CD14-positive monocyte (primary cell): ENCODE results near the gene SAP30BP. TPM values are rescaled to one million over a fixed set of nuclear protein-coding genes. Genes with fewer than 3 reads are reported as not detected.

ENCODE experiments used
- DNase-seq, 3 donors: peaks; one replicate each; pipeline ENCODE4 v3.0.0-alpha.2; 2011 to 2022
- H2AFZ ChIP-seq: 2 replicates; pipeline ENCODE4 v1.6.0; 2012; ENCODE audit warnings: mild to moderate bottlenecking, low read depth, low read length, inconsistent platforms; ENCODE audit not compliant: insufficient read depth, poor library complexity, severe bottlenecking
- H3K27ac ChIP-seq, 2 donors: 1 replicate in 1 of 2; 2 replicates in 1 of 2; pipeline ENCODE4 v1.5.1; 2012 to 2013; ENCODE audit warnings: low read length in 2 of 2, control low read depth in 1 of 2, inconsistent platforms in 1 of 2, low read depth in 1 of 2, mild to moderate bottlenecking in 1 of 2
- H3K27me3 ChIP-seq, 2 donors: one replicate each; pipeline versions ENCODE4 v1.6.0 to v1.6.1; 2011 to 2013; ENCODE audit warnings: low read length in 2 of 2; ENCODE audit not compliant: control insufficient read depth in 2 of 2, insufficient read depth in 2 of 2
- H3K36me3 ChIP-seq, 2 donors: replicated peaks in 1 of 2; 1 replicate in 1 of 2; 2 replicates in 1 of 2; pipeline versions ENCODE4 v1.5.1 to v1.6.1; 2012 to 2013; ENCODE audit warnings: low read length in 2 of 2, control low read depth in 1 of 2, inconsistent platforms in 1 of 2, mild to moderate bottlenecking in 1 of 2; ENCODE audit not compliant: insufficient read depth in 2 of 2, control insufficient read depth in 1 of 2
- H3K4me1 ChIP-seq, 2 donors: 1 replicate in 1 of 2; 2 replicates in 1 of 2; pipeline versions ENCODE4 v1.5.1 to v1.6.1; 2012 to 2013; ENCODE audit warnings: low read length in 2 of 2, control low read depth in 1 of 2, inconsistent platforms in 1 of 2, mild to moderate bottlenecking in 1 of 2, moderate library complexity in 1 of 2; ENCODE audit not compliant: insufficient read depth in 2 of 2, control insufficient read depth in 1 of 2
- H3K4me2 ChIP-seq: replicated peaks from 2 replicates; pipeline ENCODE3; 2012; ENCODE audit warnings: low read length, moderate library complexity, mild to moderate bottlenecking; ENCODE audit not compliant: poor library complexity, severe bottlenecking; ENCODE audit errors: extremely low read depth
- H3K4me3 ChIP-seq, 3 experiments: fragments of 200-600 bp in 1 of 3; sonication (generic) in 1 of 3; replicated peaks in 1 of 3; 1 replicate in 2 of 3; 2 replicates in 1 of 3; pipeline ENCODE4 v1.5.1; 2011 to 2013; ENCODE audit warnings: low read length in 3 of 3, mild to moderate bottlenecking in 3 of 3, control low read depth in 2 of 3, low read depth in 2 of 3, inconsistent platforms in 1 of 3, moderate library complexity in 1 of 3
- H3K79me2 ChIP-seq: 2 replicates; pipeline ENCODE4 v1.6.0; 2012; ENCODE audit warnings: mild to moderate bottlenecking, control low read depth, inconsistent platforms, low read length, moderate library complexity; ENCODE audit not compliant: insufficient read depth
- H3K9ac ChIP-seq: 2 replicates; pipeline ENCODE4 v1.6.0; 2017; ENCODE audit warnings: low read length, mild to moderate bottlenecking; ENCODE audit not compliant: insufficient read depth, poor library complexity, severe bottlenecking
- H3K9me3 ChIP-seq, 2 donors: replicated peaks in 1 of 2; 1 replicate in 1 of 2; 2 replicates in 1 of 2; pipeline versions ENCODE4 v1.5.1 to v1.6.1; 2012 to 2013; ENCODE audit warnings: low read length in 2 of 2, control low read depth in 1 of 2; ENCODE audit not compliant: control insufficient read depth in 1 of 2, insufficient read depth in 1 of 2
- H4K20me1 ChIP-seq: 2 replicates; pipeline ENCODE4 v1.6.0; 2012; ENCODE audit warnings: mild to moderate bottlenecking, low read length, control low read depth, moderate library complexity; ENCODE audit not compliant: insufficient read depth
- H3K27ac Mint-ChIP-seq, 7 donors: one replicate each; pipeline ENCODE4 v1.8.0; 2020; ENCODE audit warnings: mild to moderate bottlenecking in 7 of 7, mixed read lengths in 7 of 7, moderate library complexity in 6 of 7, inconsistent platforms in 2 of 7
- H3K27me3 Mint-ChIP-seq, 3 donors: one replicate each; pipeline ENCODE4 v1.8.0; 2021 to 2022; ENCODE audit warnings: low read depth in 3 of 3, mild to moderate bottlenecking in 3 of 3, mixed read lengths in 3 of 3, moderate library complexity in 3 of 3, inconsistent platforms in 1 of 3
- H3K36me3 Mint-ChIP-seq, 2 donors: one replicate each; pipeline ENCODE4 v1.8.0; 2020; ENCODE audit warnings: mixed read lengths in 2 of 2, inconsistent platforms in 1 of 2, mild to moderate bottlenecking in 1 of 2
- H3K4me1 Mint-ChIP-seq: one replicate; pipeline ENCODE4 v1.8.0; 2020; ENCODE audit warnings: mild to moderate bottlenecking, mixed read lengths
- H3K4me3 Mint-ChIP-seq, 2 donors: one replicate each; pipeline ENCODE4 v1.8.0; 2020; ENCODE audit warnings: mild to moderate bottlenecking in 2 of 2, mixed read lengths in 2 of 2, moderate library complexity in 1 of 2
- H3K9me3 Mint-ChIP-seq, 7 donors: one replicate each; pipeline ENCODE4 v1.8.0; 2020 to 2022; ENCODE audit warnings: mixed read lengths in 7 of 7, mild to moderate bottlenecking in 6 of 7, moderate library complexity in 6 of 7, inconsistent platforms in 2 of 7
- WGBS: methylation state at CpG from one replicate; pipeline ENCODE4 v1.1.5; 2013; ENCODE audit warnings: missing lambda C conversion rate; ENCODE audit not compliant: insufficient coverage; 5-methylcytosine and 5-hydroxymethylcytosine counted together
- intact Hi-C, 2 donors: fragments of 100-400 bp; cut with micrococcal nuclease; formaldehyde crosslinking; loops; one replicate each; pipeline versions ENCODE4 v1.15.0 to v1.15.1; 2023
- polyA plus RNA-seq, 3 donors: library from polyadenylated mRNA; depleted of rRNA in 1 of 3; unstranded in 2 of 3; stranded (reverse) in 1 of 3; fragments of 300-500 nt in 2 of 3; fragments of >200 nt in 1 of 3; fragmentation: Illumina TruSeq in 2 of 3; gene quantifications; 1 replicate in 2 of 3; 2 replicates in 1 of 3; pipeline ENCODE4 v1.2.3, GENCODE V29; 2012 to 2021
- TF ChIP-seq, protein P1 (sequence below): fragments of 200-600 bp; IDR thresholded peaks from one replicate; pipeline ENCODE4 v1.8.0; 2022; ENCODE audit warnings: antibody characterized with exemption, mild to moderate bottlenecking

SAP30BP gene
- polyA plus RNA-seq, 3 donors, result 43.8 to 130 (median 61.6) TPM

DNA sequence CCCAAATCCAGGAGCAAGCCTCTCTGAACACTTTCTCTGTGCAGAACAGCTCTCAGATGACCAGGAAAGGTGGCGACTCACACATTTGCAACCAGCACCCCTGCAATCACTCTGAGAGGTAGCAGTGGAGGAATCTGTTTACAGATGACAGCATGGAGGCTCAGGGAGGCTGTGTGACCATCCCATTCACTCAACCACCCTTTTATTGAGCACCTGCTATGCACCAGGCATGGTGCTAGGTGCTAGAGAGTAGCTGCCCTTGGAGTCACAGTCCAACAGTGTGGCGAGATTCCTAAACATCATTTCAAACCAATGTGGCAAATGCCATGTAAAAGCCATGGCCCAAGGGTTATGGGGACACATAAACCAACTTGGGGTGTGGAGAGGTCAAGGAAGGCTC is 52.6 kb downstream of the SAP30BP start:
- intact Hi-C loops, result no loop called here
- peaks cover 37 to 59% (median 40%) of the 10 kb centered on the region in 3 donors for H3K27me3 Mint-ChIP-seq
- Histone ChIP-seq H3K36me3 (no peaks in the 10 kb centered on the region), H3K9ac (no peak overlapping the region), H3K4me2 (no peak overlapping the region), H3K27me3 (peaks cover 17 to 36% of the 10 kb centered on the region in 2 donors), H3K4me3 (no peak overlapping the region), H3K27ac (no peak overlapping the region), H3K4me1 (peaks cover 7 to 14% of the 10 kb centered on the region in 2 donors), H3K9me3 (no peaks in the 10 kb centered on the region), H4K20me1 (no peaks in the 10 kb centered on the region), H2AFZ (no peak overlapping the region), H3K79me2 (no peaks in the 10 kb centered on the region)
- peaks cover 9% of the 10 kb centered on the region for H3K4me1 Mint-ChIP-seq
- H3K4me3 Mint-ChIP-seq, result peak overlapping the region in 1 of 2 donors; percentile 88
- WGBS, result no CpG with 5 or more reads among the region's 2 CpGs
- H3K27ac Mint-ChIP-seq, result no peak overlapping the region
- peaks cover 3 to 5% of the 10 kb centered on the region in 2 donors for H3K36me3 Mint-ChIP-seq
- TF ChIP-seq, protein P1, sequence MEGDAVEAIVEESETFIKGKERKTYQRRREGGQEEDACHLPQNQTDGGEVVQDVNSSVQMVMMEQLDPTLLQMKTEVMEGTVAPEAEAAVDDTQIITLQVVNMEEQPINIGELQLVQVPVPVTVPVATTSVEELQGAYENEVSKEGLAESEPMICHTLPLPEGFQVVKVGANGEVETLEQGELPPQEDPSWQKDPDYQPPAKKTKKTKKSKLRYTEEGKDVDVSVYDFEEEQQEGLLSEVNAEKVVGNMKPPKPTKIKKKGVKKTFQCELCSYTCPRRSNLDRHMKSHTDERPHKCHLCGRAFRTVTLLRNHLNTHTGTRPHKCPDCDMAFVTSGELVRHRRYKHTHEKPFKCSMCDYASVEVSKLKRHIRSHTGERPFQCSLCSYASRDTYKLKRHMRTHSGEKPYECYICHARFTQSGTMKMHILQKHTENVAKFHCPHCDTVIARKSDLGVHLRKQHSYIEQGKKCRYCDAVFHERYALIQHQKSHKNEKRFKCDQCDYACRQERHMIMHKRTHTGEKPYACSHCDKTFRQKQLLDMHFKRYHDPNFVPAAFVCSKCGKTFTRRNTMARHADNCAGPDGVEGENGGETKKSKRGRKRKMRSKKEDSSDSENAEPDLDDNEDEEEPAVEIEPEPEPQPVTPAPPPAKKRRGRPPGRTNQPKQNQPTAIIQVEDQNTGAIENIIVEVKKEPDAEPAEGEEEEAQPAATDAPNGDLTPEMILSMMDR, result no peak
- peaks cover 0 to 8% (median 3%) of the 10 kb centered on the region in 7 donors for H3K9me3 Mint-ChIP-seq
- DNase-seq, result no peak

DNA sequence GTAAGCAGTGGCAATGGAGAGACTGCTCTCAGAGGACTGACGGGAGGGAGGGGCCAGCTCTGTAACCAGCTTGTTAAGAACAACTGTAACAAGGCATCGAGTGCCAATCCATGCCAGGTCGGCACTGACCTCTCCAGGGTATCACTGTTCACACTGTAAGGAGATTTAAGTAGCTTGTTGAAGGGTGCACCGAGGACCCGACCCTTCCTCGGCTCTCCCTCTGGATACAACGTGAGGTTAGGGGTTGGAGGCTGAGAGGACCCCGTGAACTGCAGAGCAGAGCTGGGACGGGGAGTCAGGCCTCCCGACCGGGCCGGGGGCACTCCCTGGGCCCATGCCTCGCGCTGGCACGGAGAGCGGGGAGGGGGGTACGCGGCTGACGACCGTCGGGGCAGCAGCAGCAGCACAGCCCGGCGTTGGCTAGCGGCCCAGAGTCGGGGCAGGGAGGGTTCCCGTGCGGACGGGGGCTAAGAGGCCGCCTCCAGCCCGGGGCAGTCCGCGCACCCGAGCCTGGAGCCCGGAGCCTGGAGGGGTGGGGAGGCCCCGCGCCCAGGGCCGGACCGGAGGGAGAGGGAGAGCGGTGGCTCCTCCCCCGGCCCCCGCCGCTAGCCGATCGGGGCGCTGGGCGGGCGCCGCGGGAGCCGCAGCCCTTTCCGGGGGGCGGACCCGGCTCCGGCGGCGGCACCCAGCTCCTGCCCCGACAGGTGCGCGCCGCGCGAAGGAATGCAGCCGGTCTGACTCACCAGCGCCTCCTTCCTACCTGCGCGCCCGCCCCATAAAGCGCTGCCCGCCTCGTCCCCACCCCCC is 53.7 kb downstream of the SAP30BP start, which contains the start of gene ITGB4:
Gene ITGB4, plus strand, starts transcription at position 804 of the 807 bp plus-strand sequence. CDS start 3,245 bp downstream, outside the sequence.
- H3K4me1 Mint-ChIP-seq, result peaks cover 9% of the 10 kb centered on the region
- H3K36me3 Mint-ChIP-seq, result peaks cover 3 to 5% of the 10 kb centered on the region in 2 donors
- no peak for DNase-seq
- H3K36me3 ChIP-seq, result no peaks in the 10 kb centered on the region
- H3K4me1 ChIP-seq, result peaks cover 7 to 14% of the 10 kb centered on the region in 2 donors
- H3K4me2 ChIP-seq, result peak within 1 kb of the TSS; percentile 72
- peak within 1 kb of the TSS in 1 of 7 donors; percentile 18 for H3K27ac Mint-ChIP-seq
- TF ChIP-seq, protein P1, result no peak
- peak within 1 kb of the TSS; percentile 43 for H3K9ac ChIP-seq
- peaks cover 17 to 36% of the 10 kb centered on the region in 2 donors for H3K27me3 ChIP-seq
- H3K79me2 ChIP-seq, result no peaks in the 10 kb centered on the region
- H3K9me3 Mint-ChIP-seq, result peaks cover 0 to 8% (median 3%) of the 10 kb centered on the region in 7 donors
- 3% methylated on average over 51 of the region's 70 CpGs for WGBS
- H3K27me3 Mint-ChIP-seq, result peaks cover 37 to 56% (median 40%) of the 10 kb centered on the region in 3 donors
- no peak within 1 kb of the TSS for H3K27ac ChIP-seq
- peak within 1 kb of the TSS; percentile 70 to 88 for H3K4me3 Mint-ChIP-seq
- no peaks in the 10 kb centered on the region for H4K20me1 ChIP-seq
- intact Hi-C loops, result no loop called here
- H3K9me3 ChIP-seq, result no peaks in the 10 kb centered on the region
- H2AFZ ChIP-seq, result peak within 1 kb of the TSS; percentile 74
- peak within 1 kb of the TSS; percentile 5 to 69 (median 23) for H3K4me3 ChIP-seq
